Endometrial microvascular endothelial cells (primary cell): ENCODE measurements around the gene RBKS. TPM values are rescaled to one million over a fixed set of nuclear protein-coding genes. Genes with fewer than 3 reads are reported as not detected.
"Not testable (repeated sequence)": the region's sequence is repeated elsewhere in the genome, so short reads cannot be mapped to it uniquely, and the experiment has no call there.

ENCODE experiments used
- in situ Hi-C: cut with HindIII; loops from 2 replicates; pipeline ENCODE4 v1.10.0; 2017; ENCODE audit warnings: low sequenced_read_pairs, low pct_unique_long_range_greater_than_20kb; ENCODE audit errors: inconsistent ontology term
- total RNA-seq: library from RNA; depleted of rRNA; stranded (reverse); fragments of >200 nt; gene quantifications from one replicate; pipeline ENCODE4 v1.2.3, GENCODE V29; 2015; ENCODE audit errors: inconsistent ontology term

The RBKS gene
- total RNA-seq, 1 donor from 2014 or later, result 8.5 TPM

- in situ Hi-C loops, result no loop called here
Measured at GRCh38 chr2:27909901-27910300, 19.7 kb upstream of the RBKS start.

DNA sequence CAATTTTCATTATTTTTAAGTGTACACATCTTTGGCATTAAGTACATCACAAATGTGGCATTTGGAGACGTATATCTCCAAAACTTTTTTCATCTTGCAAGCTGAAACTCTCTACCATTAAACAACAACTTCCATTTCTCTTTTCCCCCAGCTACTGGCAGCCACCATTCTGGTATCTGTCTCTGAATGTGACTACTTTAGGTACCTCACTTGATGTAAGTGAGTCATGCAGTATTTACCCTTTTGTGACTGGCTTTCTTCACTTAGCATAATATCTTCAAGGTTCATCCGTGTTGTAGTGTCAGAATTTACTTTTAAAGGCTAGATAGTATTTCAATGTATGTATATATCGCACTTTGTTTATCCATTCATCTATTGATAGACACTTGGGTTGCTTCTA is 17.4 kb upstream of the RBKS start:
- in situ Hi-C loops, result no loop called here

GRCh38 chr2:27906074-27906473 is 15.9 kb upstream of the RBKS start:
- in situ Hi-C loops, result no loop called here

DNA sequence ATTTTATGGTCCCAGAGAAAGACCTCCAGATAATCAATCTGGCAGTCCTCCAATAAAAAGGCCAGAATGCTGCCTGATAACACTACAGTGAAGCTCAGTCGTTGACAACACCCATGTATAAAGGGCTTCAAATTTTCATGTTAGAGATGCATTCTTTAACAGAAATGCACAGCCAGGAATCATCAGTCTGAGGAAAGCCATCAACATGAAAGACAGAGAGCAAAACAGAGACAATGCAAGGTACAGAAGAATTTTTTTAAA is 14.1 kb upstream of the RBKS start:
- in situ Hi-C loops, result no loop called here

DNA sequence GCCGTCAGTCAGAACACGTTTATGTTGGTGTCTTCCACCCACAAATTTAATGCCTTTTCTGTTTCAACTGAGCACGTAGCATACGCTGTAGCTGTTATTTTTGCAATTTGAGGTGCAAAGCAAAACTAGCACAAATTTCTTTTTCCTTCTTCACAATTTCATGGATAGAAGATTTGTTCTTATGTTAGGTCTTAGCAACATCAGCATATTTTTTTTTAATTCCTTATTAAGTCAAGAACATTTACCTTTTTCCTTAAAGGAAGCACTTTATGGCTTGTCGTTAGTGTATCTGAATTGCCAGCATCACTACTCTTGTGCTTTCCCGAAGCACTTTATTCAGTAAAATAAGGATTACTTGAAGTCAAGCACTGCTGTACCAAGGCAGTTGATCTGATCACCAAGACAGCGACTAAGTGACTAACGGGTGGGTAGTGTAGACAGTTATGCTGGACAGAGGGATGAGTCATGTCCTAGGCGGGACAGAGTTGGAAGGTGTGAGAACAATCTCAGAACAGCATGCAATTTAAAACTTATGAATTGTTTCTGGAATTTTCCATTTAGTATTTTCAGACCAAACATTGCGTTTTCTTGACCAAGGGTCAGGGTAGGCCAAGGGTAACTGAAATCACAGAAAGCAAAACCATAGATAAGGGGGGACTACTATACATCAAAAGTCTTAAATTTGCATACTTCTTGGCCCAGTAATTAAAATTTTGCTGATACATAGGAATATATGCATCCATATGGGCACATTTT is 13.6 kb upstream of the RBKS start:
- in situ Hi-C loops, result no loop called here

DNA sequence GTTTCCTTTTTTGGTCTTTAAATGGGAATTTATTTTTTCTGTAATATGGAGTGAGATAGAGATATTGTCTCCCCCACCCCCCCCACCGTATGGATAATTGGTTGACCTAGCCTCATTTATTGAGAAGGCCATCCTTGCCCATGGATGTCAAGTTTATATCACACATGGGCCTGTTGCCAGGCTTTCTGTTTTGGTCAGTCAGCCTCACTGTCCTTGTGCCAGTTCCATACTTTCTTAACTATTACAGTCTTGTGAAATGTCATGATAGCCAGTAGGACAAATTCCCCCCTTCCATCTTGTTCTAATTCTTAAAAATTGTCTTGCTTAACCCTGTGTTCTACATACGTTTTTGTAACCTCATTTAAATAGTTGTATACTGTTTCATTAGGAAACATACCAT is 12.8 kb upstream of the RBKS start:
- in situ Hi-C loops, result no loop called here

DNA sequence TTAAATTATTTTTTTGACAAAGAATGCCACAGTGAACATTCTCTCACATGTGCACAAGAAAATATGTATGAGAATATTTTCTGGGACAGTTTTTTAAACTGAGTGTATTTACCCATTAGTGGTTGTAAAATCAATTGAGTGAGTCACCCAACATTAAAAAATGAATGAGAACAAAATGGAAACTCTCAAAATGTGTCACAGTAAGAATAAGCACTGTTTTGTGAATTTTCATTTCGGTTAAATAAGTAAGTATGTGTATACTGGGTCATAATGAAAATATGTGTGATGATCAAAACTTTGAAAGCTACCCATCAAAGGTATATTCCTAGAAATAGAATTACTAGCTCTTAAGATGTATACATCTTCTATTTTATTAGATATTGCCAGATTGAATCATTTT is 11.9 kb upstream of the RBKS start:
- in situ Hi-C loops, result no loop called here

DNA sequence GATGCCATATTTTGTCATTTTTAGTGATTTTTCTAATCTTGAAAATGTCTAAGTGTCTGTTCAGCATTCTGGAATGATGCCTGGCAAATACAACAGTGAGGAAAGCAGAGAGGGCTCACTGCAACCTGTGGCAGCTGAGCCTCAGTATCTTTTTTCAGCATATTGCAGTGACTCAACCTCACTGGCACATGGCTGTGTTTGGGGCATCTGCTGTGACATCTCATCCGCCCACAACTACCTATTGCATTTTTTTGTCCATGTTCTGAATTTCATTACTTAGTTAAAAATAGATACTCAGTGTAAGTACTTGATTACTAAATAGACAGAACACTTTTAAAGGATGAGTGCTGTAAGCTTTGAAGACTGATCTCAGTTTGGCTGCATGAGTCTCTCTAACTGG is 11.0 kb upstream of the RBKS start:
- in situ Hi-C loops, result no loop called here

GRCh38 chr2:27897717-27898116 is 7.5 kb upstream of the RBKS start:
- in situ Hi-C loops, result no loop called here

- in situ Hi-C loops, result no loop called here
Measured at GRCh38 chr2:27893006-27893405, 2.8 kb upstream of the RBKS start.

DNA sequence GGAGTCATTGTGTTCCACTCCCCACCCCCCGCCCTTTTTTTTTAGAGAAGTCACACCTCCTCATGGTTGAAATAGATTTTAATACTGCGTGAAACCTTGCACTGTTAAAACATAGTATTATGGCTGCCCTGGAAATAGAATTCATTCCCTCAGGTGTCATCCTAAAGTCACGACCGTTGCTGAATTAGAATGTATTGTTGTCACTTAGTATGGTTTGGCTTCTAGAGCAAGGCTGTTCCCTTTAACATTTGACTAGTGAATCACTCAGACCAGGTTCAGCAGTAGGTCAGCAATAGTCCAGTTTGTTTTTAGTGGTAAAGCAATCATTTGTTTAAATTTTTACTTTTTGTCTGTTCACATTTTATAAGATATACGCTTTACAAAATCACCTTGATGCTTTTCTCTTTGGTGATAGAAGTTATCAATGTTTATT is 1.5 kb upstream of the RBKS start:
- in situ Hi-C loops, result no loop called here

DNA sequence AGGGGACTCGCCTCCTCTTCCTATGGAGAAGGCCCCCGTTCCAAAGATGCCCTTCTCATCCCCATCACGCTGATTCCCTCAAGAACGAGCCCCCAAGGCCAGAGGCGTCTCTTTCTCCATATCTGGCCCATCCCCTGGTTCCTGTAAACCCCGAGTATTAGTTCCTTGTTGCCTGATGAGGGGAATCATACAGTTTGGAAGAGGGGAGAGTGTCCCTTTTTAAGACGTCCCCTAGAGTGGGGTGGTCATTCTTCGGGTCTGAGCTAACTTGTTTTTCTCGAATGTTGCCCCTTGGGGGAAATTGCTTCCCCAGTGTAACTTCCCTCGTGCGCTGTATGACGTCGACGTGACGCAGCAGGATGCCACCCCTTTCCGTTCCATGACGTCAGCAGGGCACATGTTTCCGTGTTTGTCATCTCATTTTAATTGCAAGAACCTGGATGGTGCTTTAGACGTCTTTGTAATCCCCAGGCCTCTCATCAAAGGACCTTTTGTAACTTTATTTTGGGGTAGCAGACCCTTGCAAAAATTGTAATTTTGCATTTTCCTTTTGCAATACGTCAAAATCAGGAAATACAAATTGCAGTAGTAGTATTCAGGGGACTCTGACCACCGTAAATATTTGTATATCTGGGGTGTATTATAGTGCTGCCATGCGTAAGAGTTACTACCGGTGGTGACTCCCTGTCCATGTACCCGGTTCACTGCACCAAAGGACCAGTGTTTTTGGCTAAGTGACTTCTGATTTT is 911 bp upstream of the RBKS start:
- in situ Hi-C loops, result no loop called here

GRCh38 chr2:27889774-27890145 is 427 bp downstream of the RBKS start:
- in situ Hi-C loops, result no loop called here

DNA sequence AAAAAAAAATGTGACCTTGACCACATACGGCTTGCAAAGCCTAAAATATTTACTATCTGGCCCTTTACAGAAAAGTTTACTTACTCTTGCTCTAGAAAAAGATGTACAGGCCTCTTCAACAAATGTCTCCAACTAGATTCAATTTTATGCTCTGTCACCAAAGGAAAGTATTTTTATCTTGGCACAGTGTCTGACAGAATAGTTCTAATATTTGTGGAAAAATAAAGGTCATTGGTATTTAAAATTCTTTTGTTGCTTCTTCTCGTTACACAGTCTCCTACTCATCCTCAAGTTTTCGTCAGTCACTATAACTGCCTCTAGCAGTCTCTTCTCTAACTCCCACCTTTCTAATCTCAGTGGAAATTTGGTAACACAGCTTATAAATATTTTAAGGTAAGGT is 1.4 kb downstream of the RBKS start:
- in situ Hi-C loops, result no loop called here

DNA sequence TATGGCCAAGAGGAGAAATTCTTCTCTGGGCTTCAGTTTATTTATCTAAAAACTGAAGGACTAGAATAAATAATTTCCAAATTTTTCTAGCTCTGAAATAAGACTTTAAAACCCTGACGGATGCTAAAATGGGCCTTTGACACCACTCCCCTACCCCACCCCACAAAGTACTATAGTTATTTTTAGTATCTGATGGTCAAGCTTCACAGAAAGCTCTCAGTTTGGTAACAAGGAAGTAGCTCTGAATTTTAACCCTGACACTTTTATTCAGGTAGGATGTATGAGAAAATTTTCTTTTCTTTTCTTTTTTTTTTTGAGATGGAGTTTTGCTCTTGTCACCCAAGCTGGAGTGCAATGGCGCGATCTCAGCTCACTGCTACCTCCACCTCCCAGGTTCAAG is 2.4 kb downstream of the RBKS start:
- in situ Hi-C loops, result no loop called here

- in situ Hi-C loops, result no loop called here
Measured at GRCh38 chr2:27887111-27887510, 3.1 kb downstream of the RBKS start.

- in situ Hi-C loops, result no loop called here
Measured at GRCh38 chr2:27886322-27886721, 3.9 kb downstream of the RBKS start.

DNA sequence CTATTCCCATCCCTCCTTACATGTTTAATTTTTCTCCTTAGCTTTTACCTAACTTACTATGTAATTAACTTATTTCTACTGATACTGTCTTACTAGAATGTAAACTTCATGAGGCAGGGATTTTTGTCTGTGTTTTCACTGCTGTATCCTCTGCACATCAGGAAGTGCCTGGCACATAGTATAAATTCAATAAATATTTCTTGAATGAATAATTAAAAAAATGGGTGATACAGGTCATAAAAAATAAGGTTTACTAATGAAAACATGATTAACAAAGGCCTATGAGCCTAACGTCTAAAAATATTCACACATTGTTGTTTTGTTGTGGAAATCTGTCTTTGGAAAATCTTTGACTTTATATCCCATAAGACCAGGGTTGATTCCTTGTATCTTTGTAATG is 4.5 kb downstream of the RBKS start:
- in situ Hi-C loops, result no loop called here

DNA sequence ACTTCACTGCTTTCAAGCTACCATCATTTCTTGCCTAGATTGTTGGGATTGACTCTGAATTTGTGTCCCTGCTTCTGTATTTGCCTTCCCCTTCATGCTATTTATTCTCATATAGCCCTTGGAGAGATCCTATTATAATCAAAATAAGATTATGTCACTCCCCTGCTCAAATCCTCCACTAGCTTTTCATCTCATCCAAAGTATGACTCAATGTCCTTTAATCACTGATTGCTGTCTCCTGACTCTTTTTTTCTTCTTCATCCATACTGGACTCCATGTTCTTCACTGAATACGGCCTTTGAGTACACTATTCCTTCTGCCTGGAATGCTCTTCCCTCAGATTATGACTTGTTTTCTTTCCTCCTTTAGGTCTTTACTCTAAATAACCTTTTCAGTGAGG is 5.0 kb downstream of the RBKS start:
- in situ Hi-C loops, result no loop called here

GRCh38 chr2:27884601-27885000 is 5.6 kb downstream of the RBKS start:
- in situ Hi-C loops, result no loop called here

DNA sequence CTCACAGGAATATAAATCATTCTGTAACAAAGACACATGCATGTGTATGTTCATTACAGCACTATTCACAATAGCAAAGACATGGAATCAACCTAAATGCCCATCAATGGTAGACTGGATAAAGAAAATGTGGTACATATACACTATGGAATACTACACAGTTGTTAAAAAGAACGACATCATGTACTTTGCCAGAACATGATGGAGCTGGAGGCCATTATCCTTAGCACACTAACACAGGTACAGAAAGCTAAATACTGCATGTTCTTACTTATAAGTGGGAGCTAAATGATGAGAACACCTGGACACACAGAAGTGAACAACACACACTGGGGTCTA is 7.6 kb downstream of the RBKS start:
- in situ Hi-C loops, result not testable (repeated sequence)
